ENCODE measurements around the gene MLX. TPM values are rescaled to one million over a fixed set of nuclear protein-coding genes. Genes with fewer than 3 reads are reported as not detected.

MLX gene
- total RNA-seq, 4 donors from 2014 or later: 47.0 to 62.8 (median 52.9) TPM

GRCh38 chr17:42579794-42580551, 13.1 kb downstream of the MLX start:
- Histone ChIP-seq H3K36me3 (peaks cover 43 to 47% of the 10 kb centered on the region in 2 donors), H3K27me3 (no peaks in the 10 kb centered on the region), H3K27ac (no peak overlapping the region), H3K4me3 (replicated peaks in 1 of 3) (no peak overlapping the region), H3K9me3 (no peaks in the 10 kb centered on the region), H3K4me1 (peaks cover 10 to 13% of the 10 kb centered on the region in 2 donors)
- no peak for DNase-seq
- WGBS, 2 donors: 53 to 58% methylated on average over 2 of the region's 2 CpGs
- no peak for TF ChIP-seq POLR2A (IDR thresholded peaks at IDR 0.05)
- no peak for TF ChIP-seq CTCF (IDR thresholded peaks at IDR 0.05)
- intact Hi-C loops (cut with DNase I): loop anchor here (5.0 to 10.0 kb wide), 2 partner anchors 97 to 185 kb away; partner anchors contain the start of genes PLEKHH3 and RAMP2

DNA sequence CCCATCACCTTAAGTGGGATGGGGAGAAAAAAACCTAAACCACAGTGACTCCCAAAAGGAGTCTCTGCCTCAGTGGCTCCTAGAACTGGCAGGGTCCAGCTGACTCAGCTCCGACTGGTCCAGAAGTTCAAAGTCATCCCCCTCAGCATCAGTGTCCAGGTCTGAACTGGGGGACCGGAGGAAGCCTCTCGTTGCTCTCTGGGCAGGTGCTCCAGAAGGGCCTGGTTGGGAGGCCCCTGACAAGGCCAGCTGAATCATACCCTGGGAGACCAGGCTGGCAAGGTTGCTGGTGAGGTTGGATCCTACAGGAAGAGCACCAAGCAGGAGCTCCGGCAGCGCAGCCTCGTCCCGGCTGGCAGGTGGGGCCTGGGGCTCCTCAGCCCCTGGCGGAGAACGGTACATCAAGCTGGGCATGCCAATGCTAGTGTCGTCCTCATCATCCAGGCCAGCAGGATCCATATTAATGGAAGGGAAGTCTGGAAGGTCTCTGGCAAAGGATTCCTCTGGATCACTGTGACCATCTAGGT, 14.9 kb downstream of the MLX start:
- Histone ChIP-seq H3K9me3 (no peaks in the 10 kb centered on the region), H3K36me3 (peaks cover 53 to 64% of the 10 kb centered on the region in 2 donors), H3K4me1 (peaks cover 9 to 12% of the 10 kb centered on the region in 2 donors), H3K27ac (no peak overlapping the region), H3K4me3 (replicated peaks in 1 of 3) (no peak overlapping the region), H3K27me3 (no peaks in the 10 kb centered on the region)
- no peak for TF ChIP-seq POLR2A (IDR thresholded peaks at IDR 0.05)
- WGBS, 2 donors: 83 to 98% methylated on average over 4 to 7 of the region's 10 CpGs
- DNase-seq: no peak
- intact Hi-C loops (cut with DNase I): no loop called here

DNA sequence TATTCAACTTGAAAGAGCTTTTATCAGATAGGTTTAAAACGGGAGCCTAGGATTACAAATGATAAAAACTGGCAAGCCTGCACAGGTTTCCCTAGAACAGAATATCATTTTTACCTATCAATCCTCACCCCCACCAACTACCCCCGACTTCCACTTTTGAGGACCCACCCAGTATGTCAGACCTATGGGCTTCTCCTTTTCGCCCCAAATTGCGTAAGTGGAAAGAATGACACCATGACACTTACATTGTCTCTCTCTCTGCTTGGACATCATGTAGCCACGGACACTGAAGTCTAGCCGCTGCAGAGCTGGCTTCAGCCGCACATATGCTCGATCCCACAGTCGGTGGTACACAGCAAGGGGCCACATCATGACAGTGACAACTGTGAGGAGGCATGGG, 18.0 kb downstream of the MLX start:
- Histone ChIP-seq H3K27ac (no peak overlapping the region), H3K9me3 (no peaks in the 10 kb centered on the region), H3K4me1 (peaks cover 0 to 6% of the 10 kb centered on the region in 2 donors), H3K36me3 (peaks cover 55 to 76% of the 10 kb centered on the region in 2 donors), H3K4me3 (replicated peaks in 1 of 3) (no peak overlapping the region), H3K27me3 (no peaks in the 10 kb centered on the region)
- intact Hi-C loops (cut with DNase I): no loop called here
- no peak for TF ChIP-seq POLR2A (IDR thresholded peaks at IDR 0.05)
- TF ChIP-seq CTCF (IDR thresholded peaks at IDR 0.05): no peak
- no peak for DNase-seq
- 89 to 92% methylated on average over 9 of the region's 9 CpGs for WGBS, 2 donors

GRCh38 chr17:42585353-42585752, 18.5 kb downstream of the MLX start:
- no peaks in the 10 kb centered on the region for H3K27me3 ChIP-seq
- H3K36me3 ChIP-seq: peaks cover 56 to 71% of the 10 kb centered on the region in 2 donors
- H3K4me1 ChIP-seq: peaks cover 0 to 6% of the 10 kb centered on the region in 2 donors
- no peak for DNase-seq
- intact Hi-C loops (cut with DNase I): no loop called here
- H3K4me3 ChIP-seq (replicated peaks in 1 of 3): no peak overlapping the region
- no peak overlapping the region for H3K27ac ChIP-seq
- TF ChIP-seq CTCF (IDR thresholded peaks at IDR 0.05) (no peak), POLR2A (IDR thresholded peaks at IDR 0.05) (no peak)
- H3K9me3 ChIP-seq: no peaks in the 10 kb centered on the region
- WGBS, 2 donors: 43 to 85% methylated on average over 1 of the region's 1 CpG

DNA sequence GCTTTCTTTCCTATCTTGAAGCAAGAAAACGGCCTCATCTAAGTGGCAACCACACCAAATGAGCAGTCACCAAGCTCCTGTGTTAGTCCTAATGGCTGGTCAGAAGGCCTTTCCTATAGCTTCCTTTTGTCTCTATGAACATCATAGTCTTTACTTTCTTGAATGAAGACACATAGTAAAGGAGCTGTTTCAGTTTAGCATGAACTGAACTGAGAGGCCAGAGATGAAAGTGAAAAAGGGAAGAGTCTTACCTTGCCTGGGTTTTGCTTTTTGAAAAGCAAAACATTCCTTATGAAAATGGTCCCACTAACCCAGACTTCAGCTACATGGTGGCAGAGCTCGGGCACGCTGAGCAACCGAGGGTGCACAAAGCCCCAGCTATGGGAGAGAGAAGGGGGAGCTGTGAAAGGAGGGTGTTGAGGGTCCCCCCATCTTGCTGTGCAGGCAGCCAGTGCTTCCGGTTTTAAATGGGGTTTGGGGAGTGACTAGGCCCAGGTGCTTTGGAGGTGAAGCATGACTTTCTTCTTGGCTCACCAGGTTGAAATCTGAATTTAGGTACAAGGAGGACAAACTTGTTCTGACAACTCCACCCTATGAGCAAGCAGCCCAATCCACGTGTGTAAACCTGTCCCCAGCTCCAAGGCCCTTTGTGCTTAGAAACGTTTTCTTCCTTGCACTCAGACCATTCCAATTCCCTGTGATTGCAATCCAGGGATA, 19.8 kb downstream of the MLX start:
- intact Hi-C loops (cut with DNase I): no loop called here
- TF ChIP-seq POLR2A (IDR thresholded peaks at IDR 0.05) (no peak), CTCF (IDR thresholded peaks at IDR 0.05) (no peak)
- Histone ChIP-seq H3K36me3 (peaks cover 53 to 66% of the 10 kb centered on the region in 2 donors), H3K9me3 (no peaks in the 10 kb centered on the region), H3K4me1 (peaks cover 0 to 6% of the 10 kb centered on the region in 2 donors), H3K27ac (no peak overlapping the region), H3K4me3 (replicated peaks in 1 of 3) (no peak overlapping the region), H3K27me3 (no peaks in the 10 kb centered on the region)
- WGBS, 2 donors: 84 to 88% methylated on average over 7 of the region's 7 CpGs
- no peak for DNase-seq
